NAMALWA (cell line): Measurements from ENCODE around the gene STXBP1.

Source experiments
- DNase-seq: peaks from one replicate; pipeline ENCODE4 v3.0.0-alpha.2; 2015; ENCODE audit warnings: low spot score

Gene STXBP1

DNA sequence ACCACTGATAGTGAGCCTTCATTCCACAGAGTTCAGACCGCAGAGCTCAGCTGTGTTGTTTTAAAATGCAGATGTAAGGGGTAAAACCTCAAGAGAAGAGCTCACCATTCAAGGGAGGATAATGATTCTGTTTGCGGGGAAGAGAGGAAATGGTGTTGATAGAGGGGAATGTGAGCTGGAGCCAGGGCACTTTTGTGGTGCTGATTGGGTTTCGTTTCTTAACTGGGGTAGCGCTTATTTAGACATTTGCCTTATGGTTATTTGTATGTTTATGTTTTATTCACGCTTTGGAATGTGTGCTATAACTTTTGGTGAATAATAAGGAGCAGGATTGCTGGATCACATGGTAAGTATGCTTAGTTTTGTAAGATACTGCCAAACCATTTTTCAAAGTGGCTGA is 42.5 kb downstream of the STXBP1 start:
- DNase-seq: no peak

DNA sequence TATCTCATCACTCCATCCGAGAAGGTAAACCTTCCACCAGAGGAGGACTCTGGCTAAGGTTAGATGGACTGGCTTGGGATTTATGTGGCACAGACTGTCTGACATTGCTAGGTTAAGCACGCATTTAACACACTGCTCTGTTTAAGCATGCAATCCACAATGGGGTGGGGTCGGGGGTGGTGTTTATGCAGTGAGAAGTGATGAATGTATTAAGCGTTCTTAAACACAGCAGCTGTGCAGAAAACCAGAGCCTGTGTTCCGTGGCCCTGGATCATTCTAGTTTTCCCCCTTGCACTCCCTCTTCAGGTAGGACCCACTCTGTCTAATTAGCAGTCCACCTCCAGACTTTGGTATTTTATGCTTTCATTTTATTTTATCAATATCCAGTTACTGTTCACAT is 46.4 kb downstream of the STXBP1 start:
- DNase-seq: no peak

DNA sequence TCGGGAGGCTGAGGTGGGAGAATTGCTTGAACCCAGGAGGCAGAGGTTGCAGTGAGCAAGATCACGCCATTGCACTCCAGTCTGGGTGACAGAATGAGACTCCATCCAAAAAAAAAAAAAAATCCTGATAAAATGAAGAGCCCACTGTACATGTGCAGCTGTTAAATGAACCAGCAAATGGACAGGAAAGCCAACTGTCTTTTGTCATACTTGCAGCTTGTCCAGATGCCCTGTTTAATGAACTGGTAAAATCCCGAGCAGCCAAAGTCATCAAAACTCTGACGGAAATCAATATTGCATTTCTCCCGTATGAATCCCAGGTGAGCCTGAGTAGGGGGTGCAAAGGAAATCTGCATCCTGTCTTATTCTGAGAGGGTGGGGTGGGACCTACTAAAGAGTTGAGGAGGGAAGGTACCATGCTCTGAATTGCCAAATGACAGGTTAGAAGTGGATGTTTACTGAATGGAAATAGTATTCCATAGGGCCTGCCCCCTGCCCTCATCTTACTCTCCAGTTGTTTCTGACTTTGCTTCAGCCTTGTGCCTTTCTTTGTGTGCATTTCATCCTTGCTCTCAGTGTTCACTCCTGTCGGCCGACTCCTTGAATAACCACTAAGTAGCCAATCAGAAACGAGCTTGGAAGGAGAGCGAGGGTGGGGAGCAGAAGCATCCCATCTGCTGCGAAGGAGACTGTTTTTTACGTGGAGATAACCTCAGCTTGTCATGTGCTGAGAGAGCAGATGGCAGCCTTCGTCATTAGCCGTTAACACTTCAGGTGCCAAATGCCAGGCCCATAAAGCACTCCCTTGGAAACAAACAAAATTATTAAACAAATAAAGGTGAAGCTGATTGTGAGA is 49.0 kb downstream of the STXBP1 start:
- no peak for DNase-seq

DNA sequence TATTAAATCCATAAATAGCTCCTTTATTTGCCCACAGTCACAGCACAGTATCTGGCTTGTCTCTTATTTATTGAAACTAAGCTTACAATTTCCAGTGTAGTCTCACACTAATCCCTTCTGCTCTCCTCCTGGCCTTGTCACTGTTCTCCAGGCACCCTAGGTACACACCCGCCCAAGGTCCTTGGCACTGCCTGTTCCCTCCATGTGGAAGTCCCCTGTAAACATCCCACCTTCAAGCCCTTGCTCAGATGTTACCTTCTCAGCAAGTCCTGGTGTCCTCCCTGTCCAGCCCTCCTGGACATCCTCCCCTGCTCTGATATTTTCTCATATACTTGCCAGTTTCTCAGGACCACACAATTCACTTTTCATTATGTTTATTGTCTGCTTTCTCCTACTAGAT is 50.5 kb downstream of the STXBP1 start:
- DNase-seq: no peak

DNA sequence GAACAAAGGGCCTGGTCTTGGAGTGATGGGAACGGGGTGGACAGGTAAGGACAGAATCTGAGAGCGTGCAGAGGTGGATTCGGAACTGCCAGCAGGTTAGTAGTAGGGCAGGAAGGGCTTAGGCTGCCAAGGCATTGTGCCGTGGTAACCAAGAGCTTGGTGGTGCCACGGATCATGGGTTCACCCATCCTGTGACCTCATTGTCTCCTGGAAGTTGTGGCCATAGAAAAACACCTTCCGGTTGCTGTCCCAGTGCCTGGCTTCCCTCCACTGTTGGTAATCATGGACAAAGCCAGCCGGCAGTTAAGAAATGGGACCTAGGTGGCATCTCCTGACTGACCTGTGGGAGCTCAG is 52.2 kb downstream of the STXBP1 start:
- no peak for DNase-seq

DNA sequence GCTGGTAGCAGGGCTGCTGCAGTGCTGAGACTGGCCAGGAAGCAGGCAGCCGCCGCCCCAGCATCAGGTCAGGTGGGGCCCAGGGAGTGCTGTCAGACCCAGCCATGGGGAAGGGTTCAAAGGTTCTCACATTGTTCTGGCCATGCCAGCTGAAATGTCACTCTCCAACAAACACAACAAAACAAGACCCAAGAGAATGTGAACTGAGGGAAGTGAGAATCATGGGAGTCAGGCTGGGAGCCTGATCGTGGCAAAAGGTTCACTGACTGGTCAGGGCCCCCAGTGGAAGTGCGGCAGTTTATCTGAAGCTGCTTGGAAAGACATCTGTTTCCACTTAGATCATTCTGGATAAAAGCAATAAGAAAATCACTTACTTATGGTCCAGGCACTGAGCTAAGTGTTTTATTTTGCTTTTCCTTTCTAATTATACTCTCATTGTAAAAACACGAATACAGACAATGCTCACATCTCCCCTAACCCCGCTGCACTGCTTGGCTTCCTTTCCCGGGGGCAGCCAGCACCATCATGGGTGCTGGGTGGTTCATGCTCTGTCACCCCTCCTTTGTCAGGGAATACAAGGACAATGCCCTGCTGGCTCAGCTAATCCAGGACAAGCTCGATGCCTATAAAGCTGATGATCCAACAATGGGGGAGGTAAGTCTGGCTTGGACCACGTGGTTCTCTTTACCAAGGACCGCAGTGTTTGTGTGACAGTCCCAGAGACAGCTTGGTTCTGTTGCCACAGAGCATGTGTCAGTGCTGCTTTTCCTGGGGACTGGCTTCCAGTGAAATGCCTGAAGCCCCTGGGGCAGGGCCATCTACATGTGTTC is 52.8 kb downstream of the STXBP1 start:
- DNase-seq: no peak

DNA sequence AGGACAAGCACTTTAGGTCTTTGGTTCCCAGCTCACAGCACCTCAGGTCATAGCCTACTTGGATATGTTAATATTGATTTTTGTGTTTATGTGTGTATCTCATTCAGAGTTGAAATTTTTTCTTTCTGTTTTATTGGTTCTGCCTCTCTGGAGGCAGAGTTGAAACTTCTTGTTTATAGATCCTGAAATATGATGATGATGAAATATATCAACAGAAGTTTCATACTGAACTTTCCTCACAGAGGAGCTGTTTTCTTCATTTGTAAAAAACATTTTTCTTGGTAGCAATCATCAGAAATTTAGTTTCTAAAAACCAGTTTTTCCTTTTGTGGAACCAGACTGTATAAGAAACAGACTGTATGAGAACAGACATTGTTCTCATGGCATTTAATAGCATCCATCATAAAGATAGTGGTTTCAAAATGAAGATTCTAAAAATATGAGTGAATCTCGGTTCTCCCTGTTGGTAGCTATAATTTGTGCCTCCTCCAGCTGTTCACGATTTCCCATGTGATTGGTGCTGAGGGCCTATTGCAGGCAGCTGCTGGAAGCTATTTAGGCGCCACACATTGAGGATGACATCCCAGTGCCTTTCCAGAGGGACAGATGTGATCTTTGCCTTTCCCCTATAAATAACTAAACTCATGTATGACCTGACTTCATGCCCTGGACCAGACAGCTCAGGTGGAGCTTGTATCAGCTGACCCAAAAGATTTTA is 55.2 kb downstream of the STXBP1 start:
- DNase-seq: no peak

DNA sequence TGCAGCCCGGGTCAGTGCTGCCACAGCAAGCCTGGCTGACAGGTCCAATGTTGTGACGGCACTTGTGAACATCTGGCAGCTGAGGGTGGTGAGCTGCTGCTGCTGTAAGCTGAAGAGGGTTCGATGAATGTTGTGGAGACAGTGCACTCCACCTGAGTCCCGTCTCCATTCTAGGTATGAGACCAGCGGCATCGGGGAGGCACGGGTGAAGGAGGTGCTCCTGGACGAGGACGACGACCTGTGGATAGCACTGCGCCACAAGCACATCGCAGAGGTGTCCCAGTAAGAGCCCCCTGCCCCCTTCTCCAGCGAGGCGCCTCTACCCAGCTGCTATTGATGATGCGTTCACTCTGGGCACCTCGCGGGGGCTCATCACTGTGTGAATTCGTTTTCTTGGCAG is 55.8 kb downstream of the STXBP1 start:
- no peak for DNase-seq

DNA sequence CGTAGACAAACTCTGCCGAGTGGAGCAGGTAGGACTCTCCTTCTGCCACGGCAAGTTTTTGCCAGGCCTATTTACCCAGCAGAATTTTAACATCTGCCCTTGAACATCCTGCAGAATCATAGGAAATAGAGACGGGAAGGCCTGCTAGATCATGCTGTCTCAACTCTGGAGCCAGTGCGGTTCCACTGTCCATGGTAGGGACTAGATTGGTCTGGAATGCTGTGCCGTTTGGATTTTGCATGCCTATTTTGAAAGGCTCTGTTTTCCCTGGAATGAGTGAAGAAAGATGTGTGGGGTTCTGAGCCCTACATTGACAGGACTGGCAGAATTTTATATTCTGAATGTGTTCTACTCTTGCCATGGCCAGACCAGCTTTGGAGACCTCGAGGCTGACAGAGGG is 61.2 kb downstream of the STXBP1 start:
- no peak for DNase-seq

DNA sequence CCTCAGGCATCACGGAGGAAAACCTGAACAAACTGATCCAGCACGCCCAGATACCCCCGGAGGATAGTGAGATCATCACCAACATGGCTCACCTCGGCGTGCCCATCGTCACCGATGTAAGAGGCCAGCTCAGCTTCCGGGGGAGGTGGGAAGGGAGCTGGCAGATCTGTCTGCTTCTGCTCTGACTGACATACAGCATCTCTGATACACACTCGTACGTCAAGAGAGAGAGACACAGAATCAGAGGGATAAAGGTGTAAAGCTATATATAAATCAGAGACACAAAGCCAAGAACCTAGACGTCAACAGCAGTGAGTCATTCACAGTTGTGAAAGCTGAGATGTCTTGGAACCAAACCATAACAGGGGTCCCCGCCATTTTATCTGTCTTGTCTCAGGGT is 64.6 kb downstream of the STXBP1 start:
- no peak for DNase-seq

DNA sequence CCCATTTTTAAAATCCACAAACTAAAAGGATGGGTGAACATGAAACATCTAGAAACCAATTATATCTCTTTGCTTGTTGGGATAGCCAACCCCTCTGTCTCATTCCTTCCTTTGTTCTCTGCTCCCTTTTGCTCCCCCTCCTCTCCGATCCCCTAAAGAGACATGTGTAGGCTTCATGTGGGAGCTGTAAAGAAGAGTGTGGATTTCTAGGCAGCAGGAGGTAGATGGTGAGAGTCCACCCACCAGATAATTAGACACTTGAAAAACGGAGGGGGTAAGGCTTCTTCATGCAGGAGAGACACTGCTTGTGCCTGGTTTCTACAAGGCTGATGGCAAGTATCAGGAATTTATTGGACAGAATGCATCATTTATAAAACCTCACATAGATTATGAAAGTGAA is 67.4 kb downstream of the STXBP1 start:
- no peak for DNase-seq

DNA sequence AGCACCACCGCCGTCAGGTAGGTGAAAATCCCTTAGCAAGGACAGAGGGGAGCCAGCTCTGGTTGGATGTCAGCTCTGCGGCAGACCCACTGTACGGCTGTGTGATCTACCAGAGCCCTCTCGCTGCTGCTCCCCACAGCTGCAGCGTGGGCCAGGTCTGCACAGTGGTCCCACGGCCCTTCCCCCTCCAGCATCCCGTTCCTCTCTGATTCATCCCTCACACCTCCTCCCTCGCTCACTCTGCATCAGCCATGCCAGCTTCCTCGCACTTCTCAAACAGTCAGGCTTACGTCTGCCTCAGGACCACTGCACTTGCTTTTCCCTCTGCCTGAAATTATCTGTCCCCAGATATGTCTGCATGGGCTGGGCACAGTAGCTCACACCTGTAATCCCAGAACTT is 68.1 kb downstream of the STXBP1 start:
- no peak for DNase-seq

DNA sequence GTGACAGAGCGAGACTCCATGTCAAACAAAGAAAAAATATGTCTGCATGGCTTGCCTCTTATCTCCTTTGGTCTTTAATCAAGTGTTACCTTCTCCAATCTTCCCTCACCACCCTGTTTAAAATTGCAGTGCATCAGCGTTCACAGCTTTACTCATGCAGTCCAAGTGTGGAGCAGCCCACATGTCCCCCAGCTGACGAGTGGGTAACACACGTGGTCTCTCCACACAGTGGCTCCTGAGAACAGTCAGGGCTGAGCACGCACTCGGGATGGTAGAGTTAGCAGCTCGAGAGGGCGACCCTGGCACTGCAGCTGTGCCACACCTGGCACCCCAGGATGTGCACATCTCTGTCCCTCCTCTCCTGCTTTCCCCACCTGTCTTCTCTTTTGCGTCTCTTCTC is 68.8 kb downstream of the STXBP1 start:
- no peak for DNase-seq

DNA sequence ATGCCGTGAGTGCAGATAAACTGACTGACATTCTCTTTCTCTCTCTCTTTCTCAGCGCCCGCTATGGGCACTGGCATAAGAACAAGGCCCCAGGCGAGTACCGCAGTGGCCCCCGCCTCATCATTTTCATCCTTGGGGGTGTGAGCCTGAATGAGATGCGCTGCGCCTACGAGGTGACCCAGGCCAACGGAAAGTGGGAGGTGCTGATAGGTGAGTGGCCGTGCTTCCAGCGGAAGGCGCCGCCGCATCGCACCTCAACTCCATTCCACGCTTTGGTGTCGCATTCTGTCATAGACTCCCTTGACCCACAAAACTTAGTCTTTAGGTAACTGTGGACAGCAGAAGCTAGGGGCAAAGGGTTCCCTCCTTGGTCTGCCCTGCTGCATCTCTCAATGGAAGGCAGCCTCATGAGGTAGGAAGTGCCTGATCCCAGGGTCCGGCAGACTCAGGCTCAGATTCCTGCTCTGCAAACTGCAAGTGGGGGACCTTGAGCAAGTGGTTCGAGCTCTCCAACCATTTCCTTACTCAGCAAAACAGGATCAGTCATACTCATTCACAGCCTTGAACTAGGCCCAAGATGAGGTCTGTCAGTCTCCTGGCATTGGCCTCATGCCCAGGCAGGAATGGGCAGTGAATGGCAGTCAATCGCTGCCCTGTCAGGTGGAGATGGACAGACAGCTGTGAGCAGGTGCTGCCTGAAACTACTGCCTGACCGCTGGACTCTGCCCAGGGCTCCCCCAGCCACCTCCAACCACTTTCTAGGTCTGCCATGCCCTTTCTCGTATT is 70.5 kb downstream of the STXBP1 start:
- DNase-seq: no peak

DNA sequence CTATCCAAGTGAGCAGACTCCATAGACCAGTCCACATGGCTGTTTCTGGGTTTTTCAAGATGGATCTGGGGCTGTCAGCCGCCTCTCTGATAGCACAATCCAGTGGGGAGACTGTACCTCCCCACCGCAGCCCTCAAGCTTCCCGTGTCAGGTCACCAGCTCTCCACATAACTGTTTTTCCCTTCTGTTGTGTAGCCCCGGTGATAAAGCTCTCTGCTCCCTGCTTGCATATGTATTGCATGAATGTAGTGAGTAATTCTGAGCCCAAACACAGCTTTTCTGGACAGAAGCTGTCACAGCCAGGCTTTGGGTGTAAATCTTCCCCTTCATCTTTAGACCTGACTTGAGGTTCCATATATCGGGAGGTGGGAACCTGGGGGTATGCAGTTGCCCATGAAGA is 71.6 kb downstream of the STXBP1 start:
- no peak for DNase-seq

DNA sequence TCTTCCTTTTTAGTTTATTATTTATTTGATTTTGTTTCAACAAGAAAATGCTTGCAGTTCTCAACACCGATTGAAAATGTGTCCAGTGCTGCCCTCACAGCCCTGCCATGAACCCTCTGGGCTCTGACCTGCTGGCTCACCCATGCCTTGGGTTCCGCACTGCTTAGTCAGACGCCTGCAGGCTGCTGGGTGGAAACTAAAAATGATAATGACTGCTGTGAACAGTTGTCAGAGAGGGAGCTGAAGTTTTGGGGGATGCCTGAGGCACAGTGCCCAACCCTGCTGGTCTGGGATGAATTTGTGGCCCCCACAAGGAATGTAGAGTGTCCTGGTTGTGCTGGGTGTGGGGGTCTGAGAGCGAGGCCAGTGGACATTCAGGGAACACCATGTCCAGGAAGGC is 72.5 kb downstream of the STXBP1 start:
- DNase-seq: no peak

DNA sequence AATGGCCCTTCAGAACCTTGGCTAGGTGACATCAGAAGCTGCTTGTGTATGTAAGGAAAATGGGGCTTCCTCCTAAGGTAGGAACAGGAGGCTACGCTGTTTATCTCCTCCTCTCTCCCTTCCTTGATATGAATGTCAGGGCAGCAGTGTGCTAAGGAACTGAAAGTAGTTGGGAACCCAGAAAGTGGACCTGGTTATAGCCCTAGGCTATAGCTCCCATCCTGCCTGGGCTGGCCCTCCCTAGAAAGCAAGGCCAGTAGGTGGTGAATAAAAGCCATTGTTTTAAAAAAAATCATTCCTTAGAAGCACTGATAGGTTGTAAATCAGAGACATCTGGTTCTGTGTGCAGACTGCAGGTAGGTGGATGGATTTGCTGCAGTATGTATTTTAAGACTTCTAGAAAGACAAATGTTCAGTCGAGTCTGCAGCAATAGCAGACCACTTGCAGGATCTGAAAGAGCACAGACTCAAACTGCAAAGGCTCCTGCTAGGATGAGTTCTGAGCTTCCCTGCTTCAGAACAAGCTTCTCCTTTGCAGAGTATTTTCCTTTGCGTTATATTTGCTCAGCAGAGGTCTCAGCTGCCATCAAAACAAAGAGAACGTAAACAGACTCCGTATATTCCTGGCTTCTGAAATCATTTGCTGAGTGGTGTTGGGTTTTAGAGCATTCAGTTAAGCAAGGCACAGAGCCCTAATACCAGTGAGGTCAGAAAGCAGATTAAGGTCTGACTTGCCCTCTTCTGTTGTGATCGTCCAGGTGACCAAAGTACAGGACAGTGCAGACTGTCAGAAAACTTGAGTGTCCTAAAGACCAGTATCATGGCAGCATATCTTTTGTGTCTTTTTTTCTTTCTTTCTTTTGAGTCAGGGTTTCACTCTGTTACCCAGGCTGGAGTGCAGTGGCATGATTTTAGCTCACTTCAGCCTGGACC is 74.7 kb downstream of the STXBP1 start:
- no peak for DNase-seq

DNA sequence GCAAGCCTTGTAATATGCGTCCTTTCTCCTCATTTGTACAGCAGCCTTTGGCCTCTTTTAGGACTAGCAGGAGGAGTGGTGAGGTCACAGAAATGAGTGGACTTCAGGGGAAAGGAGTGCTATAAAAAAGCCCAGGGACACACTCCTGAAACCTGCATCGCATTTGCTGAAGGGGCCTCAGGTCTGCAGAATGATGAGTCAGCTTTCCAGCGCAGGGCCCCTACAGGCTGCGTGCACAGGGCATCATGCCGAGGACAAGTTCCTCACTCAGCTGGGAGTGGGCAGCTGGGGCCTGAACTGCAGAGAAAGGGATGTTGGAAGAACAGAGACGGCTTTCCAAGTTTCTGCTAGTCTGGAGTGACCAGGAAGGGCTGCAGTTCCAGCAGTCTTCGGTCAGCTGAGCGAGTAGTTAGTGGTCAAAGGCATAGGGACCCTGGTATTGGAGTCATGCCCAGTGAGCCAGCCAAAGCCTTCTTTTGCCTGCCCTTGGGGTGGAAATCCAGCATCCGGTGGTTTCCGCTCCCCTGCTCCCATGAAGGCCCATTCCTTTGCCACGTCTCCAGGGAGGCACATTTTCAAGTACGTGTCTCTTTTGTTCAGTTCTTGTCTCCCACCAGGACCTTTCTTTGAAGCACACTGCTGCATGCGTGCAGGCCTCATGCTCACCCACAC is 77.4 kb downstream of the STXBP1 start:
- DNase-seq: no peak

DNA sequence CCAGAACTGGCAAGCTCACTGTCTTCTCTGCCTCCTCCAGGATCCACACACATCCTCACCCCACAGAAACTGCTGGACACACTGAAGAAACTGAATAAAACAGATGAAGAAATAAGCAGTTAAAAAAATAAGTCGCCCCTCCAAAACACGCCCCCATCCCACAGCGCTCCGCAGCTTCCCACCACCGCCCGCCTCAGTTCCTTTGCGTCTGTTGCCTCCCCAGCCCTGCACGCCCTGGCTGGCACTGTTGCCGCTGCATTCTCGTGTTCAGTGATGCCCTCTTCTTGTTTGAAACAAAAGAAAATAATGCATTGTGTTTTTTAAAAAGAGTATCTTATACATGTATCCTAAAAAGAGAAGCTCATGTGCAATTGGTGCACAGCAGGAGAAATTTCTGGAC is 78.7 kb downstream of the STXBP1 start:
- no peak for DNase-seq

DNA sequence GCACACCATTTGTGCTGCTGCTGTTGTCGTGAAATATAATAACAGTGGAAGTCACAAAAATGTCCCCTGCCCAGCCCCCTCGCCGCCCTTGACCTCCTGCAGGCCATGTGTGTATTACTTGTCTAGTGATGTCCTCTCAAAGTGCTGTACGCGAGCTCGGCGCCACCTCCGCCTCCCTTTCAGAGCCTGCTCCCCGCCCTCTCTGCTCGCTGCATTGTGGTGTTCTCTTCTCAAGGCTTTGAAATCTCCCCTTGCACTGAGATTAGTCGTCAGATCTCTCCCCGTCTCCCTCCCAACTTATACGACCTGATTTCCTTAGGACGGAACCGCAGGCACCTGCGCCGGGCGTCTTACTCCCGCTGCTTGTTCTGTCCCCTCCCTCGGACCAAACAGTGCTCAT is 80.0 kb downstream of the STXBP1 start:
- DNase-seq: no peak
